Sigmoid colon (tissue), 7 donors: ENCODE data around the gene C1orf226. TPM values are rescaled to one million over a fixed set of nuclear protein-coding genes. Genes with fewer than 3 reads are reported as not detected.

Experiments
- DNase-seq: peaks from one replicate; pipeline ENCODE4 v3.0.0-alpha.2; 2019
- H3K27ac ChIP-seq, 4 donors: fragments of 200-600 bp; sonication (generic); one replicate each; pipeline ENCODE4 v1.5.1; 2016 to 2019; ENCODE audit warnings: mild to moderate bottlenecking in 1 of 4
- H3K27me3 ChIP-seq, 3 donors: fragments of 200-600 bp; sonication (generic); one replicate each; pipeline ENCODE4 v1.5.1; 2019; ENCODE audit warnings: mild to moderate bottlenecking in 1 of 3
- H3K36me3 ChIP-seq, 4 donors: fragments of 200-600 bp; sonication (generic); one replicate each; pipeline ENCODE4 v1.5.1; 2016 to 2019
- H3K4me1 ChIP-seq, 4 donors: fragments of 200-600 bp; sonication (generic); one replicate each; pipeline ENCODE4 v1.5.1; 2017 to 2019
- H3K4me3 ChIP-seq, 4 donors: fragments of 200-600 bp; sonication (generic); one replicate each; pipeline ENCODE4 v1.5.1; 2017 to 2019; ENCODE audit warnings: mild to moderate bottlenecking in 2 of 4, moderate library complexity in 1 of 4
- H3K9me3 ChIP-seq, 4 donors: fragments of 200-600 bp in 3 of 4; sonication (generic) in 3 of 4; one replicate each; pipeline versions ENCODE4 v1.5.1 to v1.6.1; 2013 to 2019
- CTCF ChIP-seq, 4 experiments: fragments of 450-650 bp in 3 of 4; fragments of 200-600 bp in 1 of 4; IDR thresholded peaks; one replicate each; pipeline ENCODE4 v1.5.1; 2016 to 2019; ENCODE audit warnings: antibody characterized with exemption in 4 of 4, mild to moderate bottlenecking in 3 of 4, moderate library complexity in 2 of 4
- EP300 ChIP-seq, 4 donors: sonication (generic); formaldehyde crosslinking; IDR thresholded peaks; one replicate each; pipeline ENCODE4 v1.6.1; 2017; ENCODE audit warnings: antibody characterized with exemption in 4 of 4
- POLR2A ChIP-seq, 2 donors: fragments of 450-650 bp; IDR thresholded peaks; one replicate each; pipeline ENCODE4 v1.6.1; 2016; ENCODE audit warnings: antibody characterized with exemption in 2 of 2, mild to moderate bottlenecking in 2 of 2, moderate library complexity in 2 of 2
- POLR2AphosphoS5 ChIP-seq, 4 donors: sonication (generic); formaldehyde crosslinking; IDR thresholded peaks; one replicate each; pipeline ENCODE4 v1.6.1; 2017; ENCODE audit warnings: antibody characterized with exemption in 4 of 4
- WGBS, 2 donors: extraction: QIAGEN DNeasy Blood & Tissue Kit; methylation state at CpG; one replicate each; pipeline ENCODE4 v1.1.7; 2013; 5-methylcytosine and 5-hydroxymethylcytosine counted together
- intact Hi-C: fragments of 100-400 bp; cut with DNase I; formaldehyde crosslinking; loops from one replicate; pipeline ENCODE4 v1.15.1; 2023
- polyA plus RNA-seq, 3 donors: library from polyadenylated mRNA; stranded (reverse); fragments of 200-250 nt; gene quantifications; one replicate each; pipeline ENCODE4 v1.2.3, GENCODE V29; 2013
- total RNA-seq, 4 donors: library from RNA; depleted of rRNA; stranded (reverse); fragments of >200 nt; gene quantifications; one replicate each; pipeline ENCODE4 v1.1.0, GENCODE V29; 2016
- donor health status: healthy with polysubstance abuse.
- donor health status: Bipolar disorder and iron deficiency.
- donor health status: healthy.

The C1orf226 gene
- total and polyA plus RNA-seq, 7 donors: 6.6 to 16.1 (median 13.2) TPM

DNA sequence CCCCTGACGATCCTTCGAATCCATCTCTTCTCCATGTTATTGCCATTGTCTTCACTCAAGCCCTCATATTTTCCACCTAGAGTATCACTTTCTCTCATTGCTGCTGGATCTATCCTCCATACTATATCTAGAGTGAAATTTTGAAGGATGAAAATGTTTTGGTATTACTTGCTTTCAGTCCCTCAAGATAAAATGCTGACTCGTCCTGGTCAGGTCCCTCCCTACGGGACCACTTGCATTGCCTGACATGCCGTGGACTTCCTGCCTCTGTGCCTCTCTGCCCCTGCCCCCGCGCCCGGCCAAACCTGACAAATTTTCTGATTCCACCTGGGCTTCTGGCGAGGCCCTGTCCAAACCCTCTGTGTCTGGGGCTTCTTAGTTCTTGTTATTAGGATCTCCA is 28.4 kb upstream of the C1orf226 start:
- Histone ChIP-seq H3K36me3 (peaks cover 0 to 30% (median 11%) of the 10 kb centered on the region in 4 donors), H3K27me3 (no peaks in the 10 kb centered on the region), H3K4me3 (no peak overlapping the region), H3K27ac (no peak overlapping the region), H3K4me1 (peaks cover 0 to 5% (median 0%) of the 10 kb centered on the region in 4 donors), H3K9me3 (no peaks in the 10 kb centered on the region)
- 85 to 95% methylated on average over 9 of the region's 9 CpGs for WGBS, 2 donors
- no peak for TF ChIP-seq POLR2AphosphoS5 (IDR thresholded peaks at IDR 0.05)
- no peak for TF ChIP-seq EP300 (IDR thresholded peaks at IDR 0.05)
- TF ChIP-seq CTCF (IDR thresholded peaks at IDR 0.05): no peak
- no peak for TF ChIP-seq POLR2A (IDR thresholded peaks at IDR 0.05)
- DNase-seq: no peak
- intact Hi-C loops: no loop called here

DNA sequence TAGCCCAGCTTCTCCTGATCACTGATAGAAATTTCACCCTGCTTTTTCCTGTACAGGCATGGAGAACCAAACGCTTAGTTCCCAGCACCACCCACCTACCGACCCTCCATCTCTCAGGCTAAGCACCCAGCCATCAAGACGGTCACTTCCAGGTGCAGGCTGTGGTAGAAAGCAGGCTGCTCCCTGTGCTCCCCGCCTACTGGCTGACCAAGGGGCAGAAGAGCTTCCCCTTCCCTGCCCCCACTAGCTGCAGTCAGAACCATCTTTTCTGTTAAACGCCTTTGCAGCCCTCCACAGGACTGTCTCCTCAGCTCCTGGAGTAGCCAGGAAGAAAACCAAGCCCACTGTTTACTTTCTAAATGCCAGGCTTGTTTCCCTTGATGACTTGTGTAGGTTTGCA is 27.8 kb upstream of the C1orf226 start:
- TF ChIP-seq EP300 (IDR thresholded peaks at IDR 0.05): no peak
- no peak for TF ChIP-seq CTCF (IDR thresholded peaks at IDR 0.05)
- no peak for TF ChIP-seq POLR2AphosphoS5 (IDR thresholded peaks at IDR 0.05)
- no peak for TF ChIP-seq POLR2A (IDR thresholded peaks at IDR 0.05)
- Histone ChIP-seq H3K27me3 (no peaks in the 10 kb centered on the region), H3K4me1 (peaks cover 0 to 5% (median 0%) of the 10 kb centered on the region in 4 donors), H3K9me3 (no peaks in the 10 kb centered on the region), H3K36me3 (peaks cover 0 to 30% (median 11%) of the 10 kb centered on the region in 4 donors), H3K27ac (no peak overlapping the region), H3K4me3 (no peak overlapping the region)
- intact Hi-C loops: no loop called here
- DNase-seq: no peak
- WGBS, 2 donors: 76% methylated on average over 5 of the region's 5 CpGs

DNA sequence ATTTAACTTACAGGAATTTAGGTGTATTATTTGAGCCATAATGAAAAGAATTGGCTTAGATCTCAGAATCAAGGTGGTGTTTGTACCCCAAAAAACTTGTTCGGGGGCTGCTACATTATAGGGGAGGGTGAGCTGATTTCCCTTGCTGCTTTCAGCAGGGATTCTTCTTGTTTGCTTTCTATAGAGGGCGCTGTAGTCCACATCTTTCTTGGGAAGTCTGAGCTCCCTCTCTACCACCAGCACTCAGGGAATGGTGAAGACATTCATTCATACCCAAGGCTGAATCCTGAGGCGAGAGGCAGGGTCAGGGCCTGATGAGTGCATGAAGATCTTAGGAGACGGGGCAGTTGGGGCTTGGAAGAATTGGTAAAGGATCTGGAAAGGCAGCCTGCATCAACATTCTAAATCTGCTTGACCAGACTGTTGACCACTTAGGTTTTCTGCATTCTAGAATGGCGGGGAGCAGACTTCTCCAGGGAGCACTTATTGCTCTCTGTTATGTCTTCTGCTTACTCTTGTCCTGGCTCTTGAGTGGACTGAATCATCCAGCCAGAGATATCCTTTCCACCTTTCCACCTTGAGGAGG is 23.8 kb upstream of the C1orf226 start:
- Histone ChIP-seq H3K27ac (no peak overlapping the region), H3K27me3 (no peaks in the 10 kb centered on the region), H3K4me1 (no peaks in the 10 kb centered on the region), H3K9me3 (no peaks in the 10 kb centered on the region), H3K36me3 (peaks cover 0 to 40% (median 11%) of the 10 kb centered on the region in 4 donors), H3K4me3 (no peak overlapping the region)
- DNase-seq: no peak
- intact Hi-C loops: no loop called here
- TF ChIP-seq CTCF (IDR thresholded peaks at IDR 0.05) (no peak), POLR2AphosphoS5 (IDR thresholded peaks at IDR 0.05) (no peak), POLR2A (IDR thresholded peaks at IDR 0.05) (no peak), EP300 (IDR thresholded peaks at IDR 0.05) (no peak)
- WGBS, 2 donors: 43 to 51% methylated on average over 5 of the region's 5 CpGs

- Histone ChIP-seq H3K36me3 (peaks cover 0 to 40% (median 11%) of the 10 kb centered on the region in 4 donors), H3K9me3 (no peaks in the 10 kb centered on the region), H3K4me3 (no peak overlapping the region), H3K27ac (no peak overlapping the region), H3K4me1 (no peaks in the 10 kb centered on the region), H3K27me3 (no peaks in the 10 kb centered on the region)
- no peak for DNase-seq
- 71 to 86% methylated on average over 1 of the region's 1 CpG for WGBS, 2 donors
- intact Hi-C loops: no loop called here
- TF ChIP-seq POLR2AphosphoS5 (IDR thresholded peaks at IDR 0.05) (no peak), POLR2A (IDR thresholded peaks at IDR 0.05) (no peak), CTCF (IDR thresholded peaks at IDR 0.05) (no peak), EP300 (IDR thresholded peaks at IDR 0.05) (no peak)
Measured at GRCh38 chr1:162358928-162359327, 22.6 kb upstream of the C1orf226 start.
